GM21390 (cell line): Measurements from ENCODE around the gene TRAP1.
A peak's percentile ranks its signal among the peaks of the same experiment; 100 is the strongest.

Source experiments
- ATAC-seq: cut with Tn5 transposase; IDR thresholded peaks from one replicate; pipeline ENCODE4 v1.9.1; 2021; ENCODE audit not compliant: unreplicated experiment

TRAP1 gene

DNA sequence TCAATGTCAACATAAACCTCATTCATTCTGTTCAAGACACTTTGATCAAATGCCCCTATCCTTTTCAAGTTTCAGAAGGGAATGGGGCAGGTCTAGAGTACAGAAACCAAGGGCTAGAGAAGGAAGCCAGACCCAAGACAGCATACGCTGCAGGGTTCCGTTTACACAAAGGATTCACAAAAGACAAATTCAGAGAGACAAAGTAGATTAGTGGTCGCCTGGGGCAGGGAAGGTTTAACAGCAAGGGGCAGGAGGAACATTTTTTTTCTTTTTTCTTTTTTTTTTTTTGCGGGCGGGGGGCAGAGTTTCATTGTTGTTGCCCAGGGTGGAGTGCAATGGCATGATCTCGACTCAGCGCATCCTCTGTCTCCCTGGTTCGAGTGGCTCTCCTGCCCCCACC is 19.9 kb upstream of the TRAP1 start:
- ATAC-seq: no peak

- ATAC-seq: no peak
Measured at GRCh38 chr16:3736116-3736515, 18.8 kb upstream of the TRAP1 start.

GRCh38 chr16:3735541-3735940 is 18.2 kb upstream of the TRAP1 start:
- ATAC-seq: no peak

GRCh38 chr16:3734758-3735221 is 17.5 kb upstream of the TRAP1 start:
- no peak for ATAC-seq

DNA sequence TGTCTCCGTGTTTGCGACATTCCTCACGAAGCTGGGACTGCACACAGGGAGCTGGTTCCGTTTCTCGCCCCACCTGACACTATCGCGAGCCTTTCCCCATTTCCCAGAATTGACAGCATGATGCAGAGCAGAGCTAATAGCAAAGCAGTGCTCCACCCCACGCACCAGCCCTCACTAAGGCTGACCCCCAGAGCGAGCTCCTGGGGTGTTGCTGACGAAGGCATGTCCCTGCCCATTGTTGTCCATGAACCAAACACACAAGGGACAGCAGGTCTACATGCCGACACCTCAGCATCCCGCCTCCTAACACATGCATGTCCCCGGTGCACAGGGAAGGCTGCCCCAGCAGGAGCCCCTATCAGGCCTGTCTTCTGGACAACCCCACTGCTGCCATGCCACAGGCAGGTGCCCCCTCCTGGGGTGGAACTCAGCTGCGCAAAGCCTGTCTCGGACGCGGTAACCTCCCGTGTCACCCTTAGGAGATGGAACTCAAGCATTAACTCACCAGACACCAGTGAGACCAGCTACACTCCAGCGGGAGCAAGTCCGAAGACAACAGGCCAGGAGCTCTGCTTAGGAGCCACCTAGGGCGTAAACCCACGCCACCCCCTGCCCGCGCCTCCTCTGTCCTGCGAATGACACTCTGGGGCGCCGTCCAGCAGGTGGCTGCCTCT is 16.9 kb upstream of the TRAP1 start:
- ATAC-seq: no peak

- ATAC-seq: no peak
Measured at GRCh38 chr16:3732171-3732570, 14.8 kb upstream of the TRAP1 start.

- ATAC-seq: no peak
Measured at GRCh38 chr16:3731126-3731935, 14.0 kb upstream of the TRAP1 start.

DNA sequence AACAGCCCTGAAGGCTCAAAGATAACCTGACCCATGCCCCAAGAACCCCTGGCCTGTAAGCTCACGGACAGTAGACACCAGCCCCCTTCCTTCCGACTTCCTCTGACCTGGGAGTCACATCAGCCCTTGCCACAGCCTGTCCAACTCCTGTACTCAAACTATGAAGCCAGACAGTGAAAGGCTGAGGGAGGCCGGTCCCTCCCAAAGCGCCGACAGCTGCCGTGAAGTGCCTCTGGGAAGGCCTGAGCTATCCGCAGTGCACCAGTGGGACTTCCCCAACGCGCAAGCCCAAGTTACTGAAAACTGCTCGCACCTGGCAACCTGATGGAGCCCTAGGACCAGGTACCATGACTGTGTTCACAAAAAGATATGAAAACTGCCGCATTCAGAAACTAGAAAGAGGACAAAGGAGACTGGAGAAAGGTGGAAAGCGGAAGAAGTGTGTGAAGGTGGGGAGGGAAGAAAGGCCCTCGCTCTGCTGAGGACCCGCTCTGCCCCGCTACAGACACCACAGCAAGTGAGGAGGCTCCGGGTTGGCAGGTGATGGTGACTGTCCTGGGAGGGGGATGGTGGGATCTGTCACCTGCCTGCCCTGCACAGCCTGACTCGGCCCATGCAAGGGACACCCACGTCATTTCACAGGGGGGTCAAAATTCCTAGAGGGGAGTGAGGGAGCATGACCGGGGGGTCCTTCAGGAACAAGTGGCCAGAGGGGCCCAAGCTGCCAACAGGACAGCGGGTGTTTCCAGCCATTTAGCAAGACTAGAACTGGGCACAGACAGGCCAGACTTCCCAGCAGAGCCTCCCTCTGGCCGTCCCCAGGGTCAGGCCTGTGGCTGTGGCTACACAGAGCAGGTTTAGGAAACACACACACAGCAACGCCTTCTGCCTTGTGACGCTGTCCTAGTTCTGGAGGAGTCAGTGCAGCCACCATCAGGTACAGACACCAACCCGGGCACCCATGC is 13.1 kb upstream of the TRAP1 start:
- no peak for ATAC-seq

DNA sequence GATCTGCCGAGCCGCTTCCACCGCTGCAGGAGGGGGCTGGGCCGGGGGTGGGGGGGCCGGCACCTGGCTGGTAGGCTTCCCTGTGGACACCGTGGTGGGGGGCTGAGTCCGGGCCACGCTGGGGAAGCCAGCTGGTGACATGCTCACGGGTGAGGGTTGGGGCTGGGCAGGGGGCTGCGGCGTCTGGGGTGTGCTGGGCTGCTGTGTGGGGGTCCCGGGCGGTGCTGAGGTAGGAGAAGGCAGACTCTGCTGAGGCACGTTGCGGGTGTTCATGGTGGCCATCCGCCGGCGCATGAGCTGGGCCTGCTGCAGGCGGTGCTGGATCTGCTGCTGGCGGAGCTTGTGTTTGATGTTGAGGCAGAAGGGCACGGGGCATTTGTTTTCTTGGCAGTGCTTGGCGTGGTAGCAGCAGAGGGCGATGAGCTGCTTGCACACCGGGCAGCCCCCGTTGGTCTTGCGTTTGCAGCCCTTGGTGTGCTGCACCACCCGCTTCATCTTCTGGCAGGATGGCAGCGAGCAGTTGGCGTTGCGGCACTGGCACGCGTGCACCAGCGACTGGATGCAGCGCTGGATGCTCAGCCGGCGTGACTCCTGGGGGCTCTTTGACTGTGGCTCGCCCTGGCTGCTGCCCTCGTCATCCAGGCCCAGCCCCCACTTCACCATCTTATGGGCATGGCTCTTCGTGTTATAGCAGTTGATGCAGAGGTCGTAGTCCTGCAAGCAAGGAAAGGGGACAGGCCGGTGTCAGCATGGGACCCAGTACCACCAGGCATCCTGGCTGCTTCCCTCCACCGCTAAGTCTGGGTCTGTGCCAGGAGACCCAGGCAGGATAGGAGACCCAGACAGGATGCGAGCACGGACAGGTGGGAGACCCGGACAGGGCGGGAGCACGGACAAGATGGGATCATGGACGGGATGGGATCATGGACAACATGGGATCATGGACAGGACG is 12.1 kb upstream of the TRAP1 start:
- no peak for ATAC-seq

- ATAC-seq: no peak
Measured at GRCh38 chr16:3728424-3729160, 11.3 kb upstream of the TRAP1 start.

DNA sequence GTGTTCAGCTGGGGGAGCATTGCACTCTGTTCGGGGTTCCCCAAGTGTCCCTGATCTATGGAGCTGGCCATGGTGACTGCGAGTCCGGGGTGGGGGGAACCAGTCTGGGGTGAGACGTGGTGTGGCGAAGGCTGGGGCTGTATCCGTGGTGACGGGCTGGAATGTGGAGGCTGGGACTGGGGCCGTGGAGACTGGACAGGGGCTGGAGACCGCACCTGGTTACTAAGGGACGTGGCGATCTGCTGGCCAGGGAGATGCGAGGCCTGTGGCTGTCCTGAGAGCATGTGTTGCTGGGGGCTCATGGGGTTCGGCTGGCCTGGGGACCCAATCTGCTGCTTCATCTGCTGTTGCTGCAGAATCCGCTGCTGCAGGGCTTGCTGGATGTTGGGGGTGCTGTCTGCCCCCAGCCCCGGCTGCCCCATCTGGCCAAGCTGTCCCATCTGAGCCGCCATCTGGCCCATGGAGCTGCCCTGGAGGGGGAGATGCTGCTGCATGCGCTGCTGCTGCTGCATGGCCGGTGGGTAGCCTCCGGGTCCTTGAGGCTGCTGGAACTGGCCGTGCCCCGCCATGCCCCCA is 10.6 kb upstream of the TRAP1 start:
- ATAC-seq: no peak

DNA sequence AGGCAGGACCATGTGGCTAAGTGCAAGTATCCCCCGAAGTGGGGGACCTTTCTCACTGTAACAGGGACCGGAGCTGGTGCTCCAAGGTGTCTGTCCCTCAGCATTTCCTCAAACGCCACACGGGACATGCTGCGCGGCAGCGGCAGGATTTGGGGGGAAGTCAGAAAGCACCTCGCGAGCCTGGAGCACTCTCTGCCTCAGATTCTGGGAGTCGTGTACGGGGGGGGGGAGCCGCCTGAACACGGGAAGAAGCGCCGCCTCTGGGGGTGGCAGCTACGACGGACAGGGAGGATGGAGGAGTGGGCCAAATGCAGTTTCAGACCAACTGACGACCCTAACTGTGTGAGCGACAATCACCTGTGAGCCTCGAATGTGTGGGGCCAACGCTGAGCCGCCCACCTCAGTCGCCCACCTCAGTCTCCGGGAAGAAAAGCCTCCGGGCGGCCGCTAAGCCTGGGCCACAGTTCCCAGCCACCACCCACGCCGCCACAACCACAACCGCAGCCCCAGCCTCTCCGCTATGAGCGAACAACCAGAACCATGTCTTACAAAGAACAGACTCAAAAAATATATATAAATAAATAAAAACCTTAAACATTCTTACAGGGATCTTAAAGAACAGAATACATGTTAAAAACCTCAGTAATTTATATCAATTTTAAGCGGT is 8.8 kb upstream of the TRAP1 start:
- no peak for ATAC-seq

DNA sequence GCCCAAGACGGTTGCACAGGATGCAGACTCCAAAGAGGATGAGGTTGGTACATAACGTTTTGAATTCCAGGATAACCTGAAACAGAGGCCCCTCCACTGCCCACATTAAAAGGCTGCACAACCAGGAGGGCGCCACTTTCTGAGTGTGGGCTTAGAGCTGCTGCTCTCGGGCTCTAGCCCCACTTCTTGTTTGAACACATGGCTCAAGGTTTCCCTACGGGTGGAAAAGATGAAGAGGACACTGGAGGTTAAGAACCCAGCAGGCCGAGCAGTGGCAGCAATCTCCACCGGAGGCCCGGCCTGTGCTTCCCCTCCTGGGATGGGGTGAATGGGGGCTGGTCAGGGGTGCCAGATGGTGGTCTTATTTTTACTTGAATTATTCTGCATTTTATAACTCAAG is 8.0 kb upstream of the TRAP1 start:
- no peak for ATAC-seq

- ATAC-seq: no peak
Measured at GRCh38 chr16:3722508-3722907, 5.2 kb upstream of the TRAP1 start.

DNA sequence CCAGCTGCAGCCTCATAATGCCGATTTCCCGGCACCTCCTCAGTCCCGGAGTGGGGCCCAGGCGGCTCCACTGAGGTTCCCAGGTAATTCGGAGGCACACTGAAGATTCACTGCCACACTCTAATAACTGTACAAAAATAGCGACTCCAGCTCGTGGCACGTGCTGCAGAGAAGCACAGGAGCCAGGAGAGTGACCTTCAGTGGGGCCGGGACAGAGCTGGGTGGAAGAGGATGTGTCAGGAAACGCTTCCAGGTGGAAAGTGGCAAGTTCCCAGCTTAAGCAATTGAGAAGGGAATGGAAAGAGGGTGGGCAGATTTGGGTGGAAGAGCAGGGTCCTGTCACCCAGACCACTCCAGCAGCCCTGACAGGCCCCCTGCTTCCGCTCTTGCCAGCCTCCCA is 3.1 kb upstream of the TRAP1 start:
- no peak for ATAC-seq

GRCh38 chr16:3718628-3719027 is 1.3 kb upstream of the TRAP1 start:
- no peak for ATAC-seq

DNA sequence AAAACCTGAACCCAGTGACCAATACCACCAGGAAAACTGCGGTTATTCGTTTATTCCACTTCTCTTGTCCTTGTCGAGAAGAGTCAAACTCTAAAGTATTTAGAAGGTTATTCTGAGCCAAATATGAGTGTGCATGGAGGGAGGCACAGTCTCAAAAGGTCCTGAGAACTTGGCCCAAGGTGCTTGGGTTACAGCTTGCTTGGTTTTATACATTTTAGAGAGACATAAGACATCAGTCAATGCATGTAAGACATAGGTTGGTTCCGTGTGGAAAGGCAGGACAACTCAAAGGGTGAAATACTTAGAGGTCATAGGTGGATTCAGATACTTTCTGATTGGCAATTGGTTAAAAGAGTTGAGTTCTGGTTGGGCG is 681 bp upstream of the TRAP1 start:
- no peak for ATAC-seq

DNA sequence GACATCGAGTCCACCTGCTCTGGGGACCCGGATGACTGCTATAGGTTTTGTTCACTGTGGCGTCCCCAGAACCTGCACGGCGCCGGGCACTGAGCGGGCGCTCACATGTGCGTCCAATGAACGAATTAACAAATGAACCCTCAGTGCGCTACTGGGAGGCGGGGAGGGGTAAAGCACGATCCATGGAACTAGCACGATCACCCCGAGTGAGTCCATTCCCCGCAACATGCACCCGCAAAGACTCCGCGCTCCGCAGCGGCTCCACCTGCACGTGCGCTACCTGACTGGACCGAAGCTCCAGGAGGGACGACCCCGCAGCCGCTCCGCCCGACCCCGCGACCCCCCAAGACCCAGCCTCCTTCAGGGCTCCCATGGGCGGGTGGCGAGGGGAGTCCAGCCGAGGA is 491 bp downstream of the TRAP1 start:
- ATAC-seq: peak; percentile 16

DNA sequence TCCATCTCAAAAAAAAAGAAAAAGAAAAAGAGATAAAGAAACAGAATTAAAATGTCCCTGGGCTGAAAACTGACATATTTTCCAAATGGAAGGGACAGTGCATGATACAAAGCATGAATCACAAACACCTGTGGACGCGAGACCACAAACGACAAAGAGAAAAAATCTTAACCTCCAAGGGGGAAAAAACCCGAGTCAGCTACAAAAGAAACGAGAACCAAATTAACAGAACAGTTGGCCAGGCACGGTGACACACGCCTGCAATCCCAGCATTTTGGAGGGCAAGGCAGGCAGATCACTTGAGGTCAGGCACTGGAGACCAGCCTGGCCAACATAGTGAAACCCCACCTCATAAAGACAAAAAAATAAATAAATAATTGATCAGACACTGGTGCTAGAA is 1.9 kb downstream of the TRAP1 start:
- ATAC-seq: no peak
